HG03280 (cell line): ENCODE data around the gene MINK1.
"Not testable (repeated sequence)": the region's sequence is repeated elsewhere in the genome, so short reads cannot be mapped to it uniquely, and the experiment has no call there.

Source experiments
- ATAC-seq: cut with Tn5 transposase; IDR thresholded peaks from one replicate; pipeline ENCODE4 v1.9.1; 2021; ENCODE audit warnings: mild to moderate bottlenecking, moderate library complexity; ENCODE audit not compliant: unreplicated experiment

MINK1 gene

GRCh38 chr17:4867535-4867934 is 34.4 kb downstream of the MINK1 start:
- ATAC-seq: not testable (repeated sequence)

GRCh38 chr17:4869058-4869998 is 36.2 kb downstream of the MINK1 start:
- ATAC-seq: not testable (repeated sequence)

- ATAC-seq: no peak
Observed at GRCh38 chr17:4870855-4871254, 37.7 kb downstream of the MINK1 start.

GRCh38 chr17:4872786-4873185 is 39.6 kb downstream of the MINK1 start:
- no peak for ATAC-seq

GRCh38 chr17:4877089-4877488 is 43.9 kb downstream of the MINK1 start:
- ATAC-seq: no peak

- ATAC-seq: no peak
Observed at GRCh38 chr17:4879601-4880000, 46.5 kb downstream of the MINK1 start.

GRCh38 chr17:4880857-4881256 is 47.7 kb downstream of the MINK1 start:
- no peak for ATAC-seq

- ATAC-seq: no peak
Observed at GRCh38 chr17:4881761-4882555, 48.8 kb downstream of the MINK1 start.

GRCh38 chr17:4884489-4884888 is 51.3 kb downstream of the MINK1 start:
- no peak for ATAC-seq

- no peak for ATAC-seq
Observed at GRCh38 chr17:4886830-4887229, 53.7 kb downstream of the MINK1 start.

- ATAC-seq: no peak
Observed at GRCh38 chr17:4887581-4887980, 54.4 kb downstream of the MINK1 start.

- ATAC-seq: no peak
Observed at GRCh38 chr17:4891411-4892410, 58.6 kb downstream of the MINK1 start.

- no peak for ATAC-seq
Observed at GRCh38 chr17:4892499-4893221, 59.5 kb downstream of the MINK1 start.

- no peak for ATAC-seq
Observed at GRCh38 chr17:4893272-4893671, 60.1 kb downstream of the MINK1 start.

GRCh38 chr17:4893721-4894560 is 60.8 kb downstream of the MINK1 start:
- no peak for ATAC-seq

- ATAC-seq: no peak
Observed at GRCh38 chr17:4895121-4895520, 62.0 kb downstream of the MINK1 start.

GRCh38 chr17:4895657-4896331 is 62.7 kb downstream of the MINK1 start:
- ATAC-seq: no peak
